ENCODE data around the gene VAV3. TPM values are rescaled to one million over a fixed set of nuclear protein-coding genes. Genes with fewer than 3 reads are reported as not detected.

VAV3 gene
- total and polyA plus RNA-seq, 11 donors, result 0.57 to 8.3 (median 1.9) TPM

DNA sequence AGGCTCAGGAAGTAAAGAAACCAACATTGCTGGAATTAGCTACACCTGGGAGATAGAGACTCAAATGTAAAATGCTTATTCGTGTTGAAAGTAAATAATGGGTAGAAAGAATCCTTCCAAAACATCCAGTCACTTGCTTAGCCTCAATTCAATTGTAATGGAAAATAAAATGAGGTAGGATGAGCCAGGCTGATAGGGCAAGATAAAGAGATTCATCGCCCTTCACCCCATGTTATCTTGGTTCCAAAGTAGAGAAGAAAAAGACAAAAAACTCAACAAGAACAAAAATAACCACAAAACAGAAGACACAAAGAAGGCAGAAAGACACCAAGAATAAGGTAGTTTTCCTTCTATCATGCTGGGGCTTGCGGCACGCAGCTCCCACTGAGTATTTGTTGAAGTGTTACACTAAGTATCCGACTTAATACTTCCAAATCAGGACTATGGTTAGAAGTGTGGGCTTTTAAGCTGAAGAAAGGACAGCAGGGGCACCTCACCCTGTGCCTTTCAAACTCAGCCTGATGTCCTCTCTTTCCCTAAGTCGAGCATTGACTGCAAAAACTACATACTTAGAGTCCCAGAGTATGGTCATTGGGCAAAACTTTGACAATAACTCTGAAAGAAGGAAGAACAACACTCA is 202.1 kb downstream of the VAV3 start:
- intact Hi-C loops (cut with DNase I), result no loop called here
- TF ChIP-seq, protein P1, sequence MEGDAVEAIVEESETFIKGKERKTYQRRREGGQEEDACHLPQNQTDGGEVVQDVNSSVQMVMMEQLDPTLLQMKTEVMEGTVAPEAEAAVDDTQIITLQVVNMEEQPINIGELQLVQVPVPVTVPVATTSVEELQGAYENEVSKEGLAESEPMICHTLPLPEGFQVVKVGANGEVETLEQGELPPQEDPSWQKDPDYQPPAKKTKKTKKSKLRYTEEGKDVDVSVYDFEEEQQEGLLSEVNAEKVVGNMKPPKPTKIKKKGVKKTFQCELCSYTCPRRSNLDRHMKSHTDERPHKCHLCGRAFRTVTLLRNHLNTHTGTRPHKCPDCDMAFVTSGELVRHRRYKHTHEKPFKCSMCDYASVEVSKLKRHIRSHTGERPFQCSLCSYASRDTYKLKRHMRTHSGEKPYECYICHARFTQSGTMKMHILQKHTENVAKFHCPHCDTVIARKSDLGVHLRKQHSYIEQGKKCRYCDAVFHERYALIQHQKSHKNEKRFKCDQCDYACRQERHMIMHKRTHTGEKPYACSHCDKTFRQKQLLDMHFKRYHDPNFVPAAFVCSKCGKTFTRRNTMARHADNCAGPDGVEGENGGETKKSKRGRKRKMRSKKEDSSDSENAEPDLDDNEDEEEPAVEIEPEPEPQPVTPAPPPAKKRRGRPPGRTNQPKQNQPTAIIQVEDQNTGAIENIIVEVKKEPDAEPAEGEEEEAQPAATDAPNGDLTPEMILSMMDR (IDR thresholded peaks at IDR 0.05), result no peak
- TF ChIP-seq POLR2A (IDR thresholded peaks at IDR 0.05), result no peak
- 81 to 83% (median 82%) methylated on average over 6 of the region's 6 CpGs for WGBS, 4 donors
- Histone ChIP-seq H3K4me1 (peaks cover 0 to 5% (median 0%) of the 10 kb centered on the region in 12 donors), H3K27ac (no peak overlapping the region), H3K4me3 (no peak overlapping the region), H3K36me3 (peaks cover 0 to 4% (median 0%) of the 10 kb centered on the region in 9 donors), H3K9me3 (no peaks in the 10 kb centered on the region), H3K27me3 (no peaks in the 10 kb centered on the region)
- ATAC-seq (no peak), DNase-seq (no peak)

DNA sequence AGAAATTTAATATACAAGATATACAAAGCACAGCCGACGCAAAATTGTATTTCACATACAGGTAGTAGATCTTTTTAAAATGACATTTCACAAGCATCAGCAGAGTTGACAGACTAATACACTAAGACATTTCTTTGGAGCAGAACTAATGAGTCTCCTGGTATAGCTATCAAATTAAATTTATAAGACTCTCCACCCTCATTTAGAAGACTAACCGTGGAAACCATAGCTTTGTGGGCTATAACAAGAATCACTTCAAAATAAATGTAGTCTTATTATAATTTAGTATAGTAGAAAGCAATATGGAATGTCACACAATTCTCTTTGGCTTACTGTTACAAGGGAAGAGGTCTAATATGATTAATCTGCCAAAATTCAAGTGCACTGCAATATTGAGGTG is 204.9 kb downstream of the VAV3 start:
- Histone ChIP-seq H3K27me3 (no peaks in the 10 kb centered on the region), H3K9me3 (no peaks in the 10 kb centered on the region), H3K36me3 (peaks cover 0 to 19% (median 0%) of the 10 kb centered on the region in 9 donors), H3K4me1 (no peaks in the 10 kb centered on the region), H3K27ac (no peak overlapping the region), H3K4me3 (no peak overlapping the region)
- DNase-seq, result no peak
- ATAC-seq, result no peak
- no peak for TF ChIP-seq POLR2A (IDR thresholded peaks at IDR 0.05)
- TF ChIP-seq, protein P1 (IDR thresholded peaks at IDR 0.05), result no peak
- 94 to 98% (median 96%) methylated on average over 3 of the region's 3 CpGs for WGBS, 4 donors
- intact Hi-C loops (cut with DNase I), result no loop called here

DNA sequence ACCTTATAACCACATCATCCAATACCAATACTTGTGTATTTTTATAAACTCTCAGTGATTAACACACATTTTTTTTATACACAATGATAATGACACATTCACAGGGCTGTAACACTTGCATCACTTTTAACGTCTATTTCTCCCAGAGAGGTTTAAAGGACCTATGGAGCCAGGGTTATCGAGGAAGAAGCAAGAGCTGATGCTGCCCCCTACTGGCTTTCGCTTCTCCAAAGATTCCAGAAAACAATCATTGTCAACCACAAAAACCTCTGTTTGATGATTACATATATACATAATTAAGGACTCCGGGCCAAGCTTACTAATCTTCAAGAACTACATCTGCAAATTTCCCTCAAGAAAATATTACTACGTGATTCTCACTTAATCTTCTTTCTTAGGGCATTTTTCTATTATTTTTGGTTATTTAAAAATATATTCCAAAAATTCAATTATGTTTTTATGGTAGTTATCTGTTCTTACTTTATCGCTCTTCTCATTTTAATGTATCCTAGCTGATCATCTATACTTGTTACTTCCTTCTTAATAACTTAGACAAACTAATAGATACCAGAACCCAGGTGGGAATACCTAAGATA is 214.5 kb downstream of the VAV3 start:
- H3K27me3 ChIP-seq, result no peaks in the 10 kb centered on the region
- H3K27ac ChIP-seq, result no peak overlapping the region
- intact Hi-C loops (cut with DNase I), result loop anchor here in 1 of 10 donors (5.0 kb wide), 1 partner anchor 318 kb away; no protein-coding TSS in a partner anchor
- H3K9me3 ChIP-seq, result no peaks in the 10 kb centered on the region
- H3K4me1 ChIP-seq, result no peaks in the 10 kb centered on the region
- H3K4me3 ChIP-seq, result no peak overlapping the region
- peak in 2 of 5 donors; percentile 13 to 26 for DNase-seq
- TF ChIP-seq, protein P1 (IDR thresholded peaks at IDR 0.05), result peak in 7 of 12 donors; percentile 34 to 60 (median 48)
- TF ChIP-seq POLR2A (IDR thresholded peaks at IDR 0.05), result no peak
- H3K36me3 ChIP-seq, result peaks cover 0 to 6% (median 0%) of the 10 kb centered on the region in 9 donors
- ATAC-seq, result no peak
- WGBS, 4 donors, result 35 to 47% (median 43%) methylated on average over 6 of the region's 6 CpGs

DNA sequence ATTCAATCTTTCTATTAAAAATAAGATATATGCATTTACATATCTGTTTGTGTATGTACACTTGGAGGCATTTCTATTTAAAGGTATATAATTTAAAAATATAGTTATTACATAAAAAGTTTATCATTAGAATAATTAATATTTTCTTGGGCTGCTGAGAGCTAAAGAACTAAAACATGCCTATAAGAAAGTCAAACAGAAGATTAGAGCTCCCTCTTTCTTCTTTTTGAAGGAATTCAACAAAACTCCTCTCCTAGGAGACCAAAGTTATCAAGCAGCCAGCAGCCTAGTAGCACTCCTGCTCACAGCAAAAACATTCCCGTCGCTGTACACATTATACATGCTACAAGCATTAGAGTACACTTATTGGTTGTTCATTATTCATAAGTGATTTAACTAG is 216.4 kb downstream of the VAV3 start:
- TF ChIP-seq, protein P1 (IDR thresholded peaks at IDR 0.05), result peak in 3 of 12 donors; percentile 17 to 33 (median 30)
- no peak for TF ChIP-seq POLR2A (IDR thresholded peaks at IDR 0.05)
- Histone ChIP-seq H3K9me3 (no peaks in the 10 kb centered on the region), H3K27ac (no peak overlapping the region), H3K4me3 (no peak overlapping the region), H3K36me3 (no peaks in the 10 kb centered on the region), H3K27me3 (no peaks in the 10 kb centered on the region), H3K4me1 (no peaks in the 10 kb centered on the region)
- intact Hi-C loops (cut with DNase I), result loop anchor here in 1 of 10 donors (10.0 kb wide), 1 partner anchor 314 kb away; no protein-coding TSS in a partner anchor
- DNase-seq (no peak), ATAC-seq (no peak)
- 49 to 66% (median 55%) methylated on average over 2 of the region's 2 CpGs for WGBS, 4 donors

All from heart left ventricle (tissue), 16 donors.